Choroid plexus epithelial cell (primary cell): Measurements from ENCODE around the gene SH2D3C.
A peak's percentile ranks its signal among the peaks of the same experiment; 100 is the strongest.

Experiments used
- DNase-seq: peaks from one replicate; pipeline ENCODE4 v3.0.0-alpha.2; 2010; ENCODE audit warnings: low read depth
- H3K4me3 ChIP-seq: 2 replicates; pipeline ENCODE4 v1.5.1; 2011; ENCODE audit warnings: low read depth, mild to moderate bottlenecking, control low read depth, low read length, moderate library complexity
- CTCF ChIP-seq: conservative IDR thresholded peaks from 2 replicates; pipeline ENCODE4 v1.5.1; 2011; ENCODE audit warnings: low read depth, mild to moderate bottlenecking, control low read depth, inconsistent platforms, low read length, moderate library complexity

SH2D3C gene

GRCh38 chr9:127715470-127716337 is 62.8 kb downstream of the SH2D3C start, which contains the start of the genes PTRH1 and TTC16:
Gene PTRH1 (minus strand): TSS chr9:127715663. CDS start chr9:127715639, 24 bp downstream.
Gene TTC16 (plus strand): TSS chr9:127716079. CDS start chr9:127716146, 67 bp downstream.
- peak; percentile 94 for DNase-seq
- no peak for TF ChIP-seq CTCF
- peak within 1 kb of the TSS; percentile 87 for H3K4me3 ChIP-seq

DNA sequence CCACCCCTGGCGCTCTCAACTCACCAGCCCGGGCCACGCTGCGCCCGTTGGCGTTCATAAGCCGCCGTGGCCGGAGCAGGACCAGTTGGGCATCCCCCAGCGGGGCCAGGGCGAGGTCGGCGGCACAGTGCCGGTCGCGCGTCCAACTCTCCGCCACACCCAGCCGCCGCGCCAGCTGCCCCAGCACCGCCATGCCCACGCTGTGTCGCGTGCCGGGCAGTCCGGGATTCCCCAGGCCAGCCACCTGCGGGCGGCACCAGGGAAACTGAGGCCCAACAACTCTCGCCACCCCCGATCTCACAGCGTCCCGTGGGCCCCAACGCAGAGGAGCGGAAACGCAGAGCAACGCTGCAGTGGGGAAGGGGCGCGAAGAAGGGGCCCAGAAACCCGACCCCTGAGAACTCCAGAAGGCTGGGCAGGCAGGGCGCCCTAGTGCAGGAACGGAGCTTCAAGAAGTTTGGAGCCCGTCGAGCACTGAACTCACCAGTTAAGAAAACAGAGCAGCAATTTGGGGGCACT is 63.5 kb downstream of the SH2D3C start:
- H3K4me3 ChIP-seq: peak overlapping the region; percentile 87
- no peak for TF ChIP-seq CTCF
- DNase-seq: no peak

DNA sequence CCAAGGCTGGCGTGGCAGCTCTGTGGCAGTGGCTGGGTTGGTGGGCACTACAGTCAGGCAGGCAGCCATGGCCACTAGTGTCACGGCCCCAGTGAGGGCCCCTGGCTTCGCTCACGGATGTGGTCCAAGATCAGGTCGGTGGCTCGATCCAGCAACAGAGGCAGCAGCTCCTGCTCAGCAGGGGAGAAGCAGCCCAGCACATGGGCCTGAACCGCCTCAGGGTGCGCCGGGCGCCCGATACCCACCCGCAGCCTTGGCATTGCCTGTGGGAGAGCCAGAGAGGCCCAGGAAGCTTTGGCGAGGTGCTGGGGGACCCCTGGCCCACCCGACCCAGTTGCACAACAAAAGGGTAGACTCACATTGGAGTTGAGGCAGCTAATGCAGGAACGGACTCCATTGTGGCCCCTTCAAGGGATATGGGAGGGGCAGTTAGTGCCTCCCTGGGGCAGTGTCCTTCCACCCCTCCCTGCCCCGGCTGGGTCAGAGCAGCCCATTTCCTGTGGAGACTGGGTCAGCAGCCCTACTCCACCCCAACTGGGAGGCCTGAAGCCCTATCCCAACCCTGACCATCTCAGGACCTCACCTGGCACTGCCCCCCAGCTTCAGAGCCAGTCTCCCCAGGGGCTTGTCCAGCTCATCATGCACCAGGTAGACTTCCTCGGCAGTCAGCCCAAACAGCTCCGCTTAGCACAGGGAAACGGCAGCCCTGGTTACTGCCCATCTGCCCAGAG is 64.3 kb downstream of the SH2D3C start:
- TF ChIP-seq CTCF: no peak
- peak overlapping the region; percentile 87 for H3K4me3 ChIP-seq

GRCh38 chr9:127712867-127713266 is 65.6 kb downstream of the SH2D3C start:
- TF ChIP-seq CTCF: no peak
- no peak for DNase-seq
- H3K4me3 ChIP-seq: no peak overlapping the region

More for the DNA sequence above, 64.3 kb downstream of the SH2D3C start:
- no peak for DNase-seq

GRCh38 chr9:127712371-127712770 is 66.1 kb downstream of the SH2D3C start:
- no peak overlapping the region for H3K4me3 ChIP-seq
- no peak for TF ChIP-seq CTCF
- no peak for DNase-seq

- DNase-seq: no peak
- no peak overlapping the region for H3K4me3 ChIP-seq
- TF ChIP-seq CTCF: no peak
Measured at GRCh38 chr9:127711831-127712274, 66.6 kb downstream of the SH2D3C start.
